SK-N-SH (cell line): ENCODE results near the gene SLC47A1. TPM values are rescaled to one million over a fixed set of nuclear protein-coding genes. Genes with fewer than 3 reads are reported as not detected.

Experiments
- CTCF ChIA-PET: fragments of 300-600, 350-600 bp; formaldehyde crosslinking; extraction: SDS; loops from one replicate; lab custom pipeline; 2021; lab: Yijun Ruan, JAX
- POLR2A ChIA-PET: fragments of 350-600 bp; sonication (Branson Sonifier 250); formaldehyde crosslinking; extraction: SDS; loops from one replicate; lab custom pipeline; 2020; ENCODE audit warnings: antibody characterized with exemption, inconsistent platforms; lab: Yijun Ruan, JAX
- DNase-seq: peaks from one replicate; pipeline ENCODE4 v3.0.0; 2012
- H2AFZ ChIP-seq: fragments of 200-600 bp; sonication (generic); 2 replicates; pipeline ENCODE4 v1.8.1; 2016; ENCODE audit warnings: antibody characterized with exemption, mild to moderate bottlenecking, low read depth
- H3F3A ChIP-seq: fragments of 200-600 bp; sonication (generic); replicated peaks from 2 replicates; pipeline ENCODE3; 2016; ENCODE audit warnings: antibody characterized with exemption, mild to moderate bottlenecking; ENCODE audit not compliant: insufficient read depth
- H3K27ac ChIP-seq, 2 experiments: fragments of 200-500 bp in 1 of 2; fragments of 200-600 bp in 1 of 2; sonication (Bioruptor generic) in 1 of 2; sonication (generic), shearing (Covaris generic) in 1 of 2; 2 replicates each; pipeline versions ENCODE4 v1.5.1 to v1.6.1; 2014 to 2016; ENCODE audit warnings: low read depth in 2 of 2, inconsistent platforms in 1 of 2, low read length in 1 of 2, mild to moderate bottlenecking in 1 of 2, mixed read lengths in 1 of 2
- H3K27me3 ChIP-seq: fragments of 200-600 bp; sonication (generic), shearing (Covaris generic); 2 replicates; pipeline ENCODE4 v1.6.1; 2016; ENCODE audit warnings: mixed run types; ENCODE audit not compliant: insufficient read depth
- H3K36me3 ChIP-seq, 2 experiments: fragments of 200-500 bp in 1 of 2; fragments of 200-600 bp in 1 of 2; sonication (Bioruptor generic) in 1 of 2; sonication (generic) in 1 of 2; replicated peaks in 1 of 2; 2 replicates each; pipeline versions ENCODE3 to v1.5.1; 2014 to 2016; ENCODE audit warnings: low read length in 1 of 2, mild to moderate bottlenecking in 1 of 2; ENCODE audit not compliant: insufficient read depth in 2 of 2, control insufficient read depth in 1 of 2
- H3K4me1 ChIP-seq, 2 experiments: fragments of 200-500 bp in 1 of 2; fragments of 200-600 bp in 1 of 2; sonication (Bioruptor generic) in 1 of 2; sonication (generic), shearing (Covaris generic) in 1 of 2; 2 replicates each; pipeline versions ENCODE4 v1.5.1 to v1.6.1; 2014 to 2016; ENCODE audit warnings: low read depth in 1 of 2, low read length in 1 of 2, mixed run types in 1 of 2; ENCODE audit not compliant: insufficient read depth in 2 of 2, control insufficient read depth in 1 of 2
- H3K4me2 ChIP-seq: fragments of 200-600 bp; sonication (generic), shearing (Covaris generic); 2 replicates; pipeline ENCODE4 v1.6.1; 2017; ENCODE audit warnings: mixed run types
- H3K4me3 ChIP-seq, 2 experiments: fragments of 200-500 bp in 1 of 2; fragments of 200-600 bp in 1 of 2; sonication (Bioruptor generic) in 1 of 2; sonication (generic), shearing (Covaris generic) in 1 of 2; 2 replicates each; pipeline versions ENCODE4 v1.5.1 to v1.8.1; 2014 to 2016; ENCODE audit warnings: low read depth in 2 of 2, inconsistent platforms in 1 of 2, low read length in 1 of 2, mild to moderate bottlenecking in 1 of 2, mixed read lengths in 1 of 2, moderate library complexity in 1 of 2
- H3K79me2 ChIP-seq: fragments of 200-600 bp; sonication (generic); 2 replicates; pipeline ENCODE4 v1.8.1; 2017; ENCODE audit warnings: mild to moderate bottlenecking; ENCODE audit not compliant: insufficient read depth
- H3K9ac ChIP-seq: fragments of 200-600 bp; sonication (generic); 2 replicates; pipeline ENCODE4 v1.6.1; 2017; ENCODE audit warnings: mixed run types
- H3K9me2 ChIP-seq: fragments of 200-600 bp; sonication (generic); 2 replicates; pipeline ENCODE4 v1.6.1; 2017; ENCODE audit warnings: mixed run types
- H3K9me3 ChIP-seq: fragments of 200-600 bp; sonication (generic); 2 replicates; pipeline ENCODE4 v1.6.1; 2017; ENCODE audit warnings: mixed run types, mild to moderate bottlenecking, moderate library complexity
- H4K20me1 ChIP-seq: fragments of 200-600 bp; sonication (generic); 2 replicates; pipeline ENCODE4 v1.6.1; 2017; ENCODE audit warnings: mild to moderate bottlenecking, mixed run types; ENCODE audit not compliant: insufficient read depth
- ELF1 ChIP-seq: IDR thresholded peaks from 2 replicates; pipeline ENCODE4 v1.4.0; 2012
- EP300 ChIP-seq, 2 experiments: IDR thresholded peaks; 2 replicates each; pipeline versions ENCODE4 v1.4.0 to v1.6.1; 2012; ENCODE audit warnings: borderline replicate concordance in 1 of 2, low read depth in 1 of 2, low read length in 1 of 2
- EZH2phosphoT487 ChIP-seq: fragments of 200-600 bp; sonication (generic); IDR thresholded peaks from 2 replicates; pipeline ENCODE4 v1.6.1; 2017; ENCODE audit warnings: low read depth, mixed run types, mild to moderate bottlenecking, antibody characterized with exemption, moderate library complexity, borderline replicate concordance
- FOSL2 ChIP-seq: IDR thresholded peaks from 2 replicates; pipeline ENCODE4 v1.4.0; 2012; ENCODE audit warnings: low read depth, mild to moderate bottlenecking, moderate library complexity, borderline replicate concordance
- FOXJ3 ChIP-seq: sonication (generic); formaldehyde crosslinking; IDR thresholded peaks from 2 replicates; pipeline ENCODE4 v1.5.1; 2020; ENCODE audit warnings: mild to moderate bottlenecking, missing genetic modification reagents
- FOXM1 ChIP-seq: IDR thresholded peaks from 2 replicates; pipeline ENCODE4 v1.4.0; 2012; ENCODE audit warnings: low read depth, mild to moderate bottlenecking
- GABPA ChIP-seq: IDR thresholded peaks from 2 replicates; pipeline ENCODE4 v1.4.0; 2012; ENCODE audit warnings: low read depth, mild to moderate bottlenecking
- MXI1 ChIP-seq: IDR thresholded peaks from 2 replicates; pipeline ENCODE4 v1.6.1; 2012; ENCODE audit warnings: mild to moderate bottlenecking, low read depth, low read length, improper control_type of control experiment
- NFIC ChIP-seq: IDR thresholded peaks from 2 replicates; pipeline ENCODE4 v1.4.0; 2012; ENCODE audit warnings: borderline replicate concordance
- NRF1 ChIP-seq: IDR thresholded peaks from 2 replicates; pipeline ENCODE4 v1.6.1; 2012; ENCODE audit warnings: low read depth, mild to moderate bottlenecking, low read length
- RAD21 ChIP-seq: IDR thresholded peaks from 2 replicates; pipeline ENCODE4 v1.6.1; 2012; ENCODE audit warnings: mild to moderate bottlenecking, low read length
- RCOR1 ChIP-seq: fragments of 150-350 bp; IDR thresholded peaks from 2 replicates; pipeline ENCODE4 v1.6.1; 2017; ENCODE audit warnings: antibody characterized with exemption, low read length
- REST ChIP-seq: IDR thresholded peaks from 2 replicates; pipeline ENCODE4 v1.6.1; 2012; ENCODE audit warnings: mild to moderate bottlenecking, low read depth, low read length, moderate library complexity
- RFX5 ChIP-seq: IDR thresholded peaks from 2 replicates; pipeline ENCODE4 v1.6.1; 2012; ENCODE audit warnings: mild to moderate bottlenecking, improper control_type of control experiment, low read length
- SMC3 ChIP-seq: IDR thresholded peaks from 2 replicates; pipeline ENCODE4 v1.6.1; 2012; ENCODE audit warnings: low read depth, low read length, improper control_type of control experiment
- YY1 ChIP-seq: IDR thresholded peaks from 2 replicates; pipeline ENCODE4 v1.4.0; 2012; ENCODE audit warnings: low read depth, mild to moderate bottlenecking
- ZBTB33 ChIP-seq: IDR thresholded peaks from 2 replicates; pipeline ENCODE4 v1.4.0; 2012; ENCODE audit warnings: low read depth, borderline replicate concordance
- WGBS: methylation state at CpG from one replicate; pipeline ENCODE4 v1.1.6; 2017; ENCODE audit warnings: low lambda C conversion rate; 5-methylcytosine and 5-hydroxymethylcytosine counted together
- polyA plus RNA-seq, 3 experiments: library from polyadenylated mRNA; depleted of rRNA; stranded (reverse); fragments of >200 nt; gene quantifications; 2 replicates each; pipeline ENCODE4 v1.2.3, GENCODE V29; 2012
- TF ChIP-seq, protein P1 (sequence below): fragments of 200-600 bp; sonication (generic); IDR thresholded peaks from 2 replicates; pipeline ENCODE4 v1.6.1; 2017; ENCODE audit warnings: antibody characterized with exemption, mild to moderate bottlenecking, moderate library complexity
- TF ChIP-seq, protein P2 (sequence below): fragments of 150-350 bp; IDR thresholded peaks from 2 replicates; pipeline ENCODE4 v1.6.1; 2017; ENCODE audit warnings: antibody characterized with exemption, low read length, low read depth, borderline replicate concordance
- TF ChIP-seq, protein P3 (sequence below): fragments of 150-350 bp; IDR thresholded peaks from 2 replicates; pipeline ENCODE4 v1.6.1; 2016; ENCODE audit warnings: mild to moderate bottlenecking, low read depth, low read length

The SLC47A1 gene
- polyA plus RNA-seq, 1 of the 3 experiments (the other 2 are of a cell fraction): 3.5 TPM

GRCh38 chr17:19618015-19618414, 84.4 kb downstream of the SLC47A1 start (continued):
- TF ChIP-seq FOXJ3 (CRISPR knock-in tag): no peak
- no peak for TF ChIP-seq FOXM1
- no peak for TF ChIP-seq GABPA
- TF ChIP-seq, protein P1, sequence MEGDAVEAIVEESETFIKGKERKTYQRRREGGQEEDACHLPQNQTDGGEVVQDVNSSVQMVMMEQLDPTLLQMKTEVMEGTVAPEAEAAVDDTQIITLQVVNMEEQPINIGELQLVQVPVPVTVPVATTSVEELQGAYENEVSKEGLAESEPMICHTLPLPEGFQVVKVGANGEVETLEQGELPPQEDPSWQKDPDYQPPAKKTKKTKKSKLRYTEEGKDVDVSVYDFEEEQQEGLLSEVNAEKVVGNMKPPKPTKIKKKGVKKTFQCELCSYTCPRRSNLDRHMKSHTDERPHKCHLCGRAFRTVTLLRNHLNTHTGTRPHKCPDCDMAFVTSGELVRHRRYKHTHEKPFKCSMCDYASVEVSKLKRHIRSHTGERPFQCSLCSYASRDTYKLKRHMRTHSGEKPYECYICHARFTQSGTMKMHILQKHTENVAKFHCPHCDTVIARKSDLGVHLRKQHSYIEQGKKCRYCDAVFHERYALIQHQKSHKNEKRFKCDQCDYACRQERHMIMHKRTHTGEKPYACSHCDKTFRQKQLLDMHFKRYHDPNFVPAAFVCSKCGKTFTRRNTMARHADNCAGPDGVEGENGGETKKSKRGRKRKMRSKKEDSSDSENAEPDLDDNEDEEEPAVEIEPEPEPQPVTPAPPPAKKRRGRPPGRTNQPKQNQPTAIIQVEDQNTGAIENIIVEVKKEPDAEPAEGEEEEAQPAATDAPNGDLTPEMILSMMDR: no peak
- no peak for TF ChIP-seq EP300 (IDR thresholded peaks at IDR 0.05; ENCODE audit: borderline replicate concordance in 1 of 2, low read depth in 1 of 2, low read length in 1 of 2)
- no peak for TF ChIP-seq EZH2phosphoT487
- no peak for TF ChIP-seq ELF1
- no peak for TF ChIP-seq YY1
- no peak for TF ChIP-seq ZBTB33

GRCh38 chr17:19619705-19620325, 86.2 kb downstream of the SLC47A1 start:
- CTCF ChIA-PET: no interaction called here
- Histone ChIP-seq H3K27me3 (no peaks in the 10 kb centered on the region), H3K9me2 (no peaks in the 10 kb centered on the region), H3K27ac (no peak overlapping the region), H3K4me2 (no peak overlapping the region), H3K36me3 (no peaks in the 10 kb centered on the region), H3K79me2 (no peaks in the 10 kb centered on the region), H3K9ac (no peak overlapping the region), H4K20me1 (no peaks in the 10 kb centered on the region), H3F3A (no peaks in the 10 kb centered on the region), H3K4me1 (no peaks in the 10 kb centered on the region), H2AFZ (no peak overlapping the region), H3K4me3 (no peak overlapping the region), H3K9me3 (peaks cover 10% of the 10 kb centered on the region)
- no peak for DNase-seq
- WGBS: 79% methylated on average over 2 of the region's 2 CpGs
- TF ChIP-seq, protein P2, sequence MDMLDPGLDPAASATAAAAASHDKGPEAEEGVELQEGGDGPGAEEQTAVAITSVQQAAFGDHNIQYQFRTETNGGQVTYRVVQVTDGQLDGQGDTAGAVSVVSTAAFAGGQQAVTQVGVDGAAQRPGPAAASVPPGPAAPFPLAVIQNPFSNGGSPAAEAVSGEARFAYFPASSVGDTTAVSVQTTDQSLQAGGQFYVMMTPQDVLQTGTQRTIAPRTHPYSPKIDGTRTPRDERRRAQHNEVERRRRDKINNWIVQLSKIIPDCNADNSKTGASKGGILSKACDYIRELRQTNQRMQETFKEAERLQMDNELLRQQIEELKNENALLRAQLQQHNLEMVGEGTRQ: no peak
- TF ChIP-seq NRF1 (no peak), RAD21 (no peak), FOXM1 (no peak), RCOR1 (no peak), MXI1 (no peak), SMC3 (no peak), EP300 (IDR thresholded peaks at IDR 0.05; ENCODE audit: borderline replicate concordance in 1 of 2, low read depth in 1 of 2, low read length in 1 of 2) (no peak), REST (no peak), NFIC (no peak), RFX5 (no peak), FOSL2 (no peak), EZH2phosphoT487 (no peak)
- TF ChIP-seq, protein P3, sequence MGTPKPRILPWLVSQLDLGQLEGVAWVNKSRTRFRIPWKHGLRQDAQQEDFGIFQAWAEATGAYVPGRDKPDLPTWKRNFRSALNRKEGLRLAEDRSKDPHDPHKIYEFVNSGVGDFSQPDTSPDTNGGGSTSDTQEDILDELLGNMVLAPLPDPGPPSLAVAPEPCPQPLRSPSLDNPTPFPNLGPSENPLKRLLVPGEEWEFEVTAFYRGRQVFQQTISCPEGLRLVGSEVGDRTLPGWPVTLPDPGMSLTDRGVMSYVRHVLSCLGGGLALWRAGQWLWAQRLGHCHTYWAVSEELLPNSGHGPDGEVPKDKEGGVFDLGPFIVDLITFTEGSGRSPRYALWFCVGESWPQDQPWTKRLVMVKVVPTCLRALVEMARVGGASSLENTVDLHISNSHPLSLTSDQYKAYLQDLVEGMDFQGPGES: no peak
- POLR2A ChIA-PET: no interaction called here
